Measurements from ENCODE around the gene TTLL6.

The TTLL6 gene

GRCh38 chr17:48756830-48757251 is 60.2 kb downstream of the TTLL6 start:
- DNase-seq, result peak; percentile 91

GRCh38 chr17:48755356-48755755 is 61.7 kb downstream of the TTLL6 start:
- no peak for DNase-seq

- no peak for DNase-seq
Observed at GRCh38 chr17:48754500-48755261, 62.3 kb downstream of the TTLL6 start.

GRCh38 chr17:48753794-48754499 is 63.1 kb downstream of the TTLL6 start:
- DNase-seq, result no peak

GRCh38 chr17:48752399-48753288 is 64.4 kb downstream of the TTLL6 start:
- DNase-seq, result no peak

GRCh38 chr17:48751733-48752398 is 65.2 kb downstream of the TTLL6 start:
- no peak for DNase-seq

GRCh38 chr17:48751172-48751571 is 65.9 kb downstream of the TTLL6 start:
- DNase-seq, result no peak

- no peak for DNase-seq
Observed at GRCh38 chr17:48749621-48750553, 67.1 kb downstream of the TTLL6 start.

GRCh38 chr17:48748718-48749566 is 68.1 kb downstream of the TTLL6 start:
- no peak for DNase-seq

- DNase-seq, result no peak
Observed at GRCh38 chr17:48747445-48748363, 69.3 kb downstream of the TTLL6 start.

- no peak for DNase-seq
Observed at GRCh38 chr17:48746916-48747444, 70.0 kb downstream of the TTLL6 start.

GRCh38 chr17:48745381-48746275 is 71.4 kb downstream of the TTLL6 start:
- no peak for DNase-seq

GRCh38 chr17:48740537-48740936 is 76.5 kb downstream of the TTLL6 start:
- no peak for DNase-seq

- DNase-seq, result no peak
Observed at GRCh38 chr17:48738803-48739526, 78.1 kb downstream of the TTLL6 start.

- DNase-seq, result no peak
Observed at GRCh38 chr17:48738424-48738802, 78.6 kb downstream of the TTLL6 start.

GRCh38 chr17:48737330-48738043 is 79.5 kb downstream of the TTLL6 start:
- no peak for DNase-seq

GRCh38 chr17:48735062-48735351 is 82.0 kb downstream of the TTLL6 start:
- DNase-seq, result no peak

Measured in NCI-H69 (cell line).